Right cardiac atrium (tissue), 5 donors: ENCODE data around the gene C21orf91. TPM values are rescaled to one million over a fixed set of nuclear protein-coding genes. Genes with fewer than 3 reads are reported as not detected.

ENCODE experiments used
- ATAC-seq, 2 donors: fragments of 200-7000 bp; cut with Tn5 transposase; one replicate each; pipeline versions ENCODE4 v1.8.0 to v1.9.1; 2020; ENCODE audit warnings: moderate library complexity in 2 of 2, mild to moderate bottlenecking in 1 of 2
- DNase-seq, 3 donors: peaks; one replicate each; pipeline ENCODE4 v3.0.0-alpha.2; 2020
- H3K27ac ChIP-seq: one replicate; pipeline ENCODE4 v1.5.1; 2013; ENCODE audit warnings: mild to moderate bottlenecking, low read length, control low read depth, moderate library complexity
- H3K27me3 ChIP-seq: one replicate; pipeline ENCODE4 v1.6.1; 2013; ENCODE audit not compliant: control insufficient read depth, insufficient read depth
- H3K4me1 ChIP-seq: one replicate; pipeline ENCODE4 v1.6.1; 2013; ENCODE audit warnings: low read length; ENCODE audit not compliant: control insufficient read depth, insufficient read depth
- H3K4me3 ChIP-seq: one replicate; pipeline ENCODE4 v1.5.1; 2013; ENCODE audit warnings: low read length, control low read depth
- H3K9me3 ChIP-seq: one replicate; pipeline ENCODE4 v1.6.1; 2013; ENCODE audit warnings: low read length; ENCODE audit not compliant: control insufficient read depth
- WGBS: extraction: QIAGEN DNeasy Blood & Tissue Kit; methylation state at CpG from one replicate; pipeline ENCODE4 v1.1.7; 2013; 5-methylcytosine and 5-hydroxymethylcytosine counted together
- intact Hi-C, 4 donors: fragments of 100-400 bp; cut with DNase I; formaldehyde crosslinking; loops; one replicate each; pipeline versions ENCODE4 v1.11.0 to v1.14.0; 2022 to 2023
- polyA plus RNA-seq: library from polyadenylated mRNA; stranded (reverse); fragments of 200-250 nt; gene quantifications from one replicate; pipeline ENCODE4 v1.2.3, GENCODE V29; 2013
- total RNA-seq, 4 donors: library from RNA; stranded (reverse); fragmentation: NEBNext Ultra II Directional; extraction: Animal tissue kit (Norgen Biotek cat#: 25700); gene quantifications; one replicate each; pipeline ENCODE4 v1.2.1, GENCODE V29; 2021
- donor health status: healthy with polysubstance abuse.
- donor health status: DM: no; HTN: yes; CAD: no.
- donor health status: DM: no; HTN: no; CAD: no.
- donor health status: DM: no; HTN: yes; CAD: no; lungs with severe emphysema.
- donor health status: DM: yes; HTN: yes; CAD: no.

The C21orf91 gene
- total and polyA plus RNA-seq, 5 donors = 3.6 to 11.7 (median 9.7) TPM

GRCh38 chr21:17746920-17747319 lies 72.2 kb downstream of the C21orf91 start:
- 60% methylated on average over 2 of the region's 2 CpGs for WGBS
- intact Hi-C loops = no loop called here
- no peak for ATAC-seq

GRCh38 chr21:17745086-17745485 lies 74.1 kb downstream of the C21orf91 start:
- Histone ChIP-seq H3K4me3 (no peak overlapping the region), H3K27me3 (no peaks in the 10 kb centered on the region), H3K9me3 (no peaks in the 10 kb centered on the region), H3K27ac (no peak overlapping the region), H3K4me1 (no peaks in the 10 kb centered on the region)
- intact Hi-C loops = no loop called here
- WGBS = 85% methylated on average over 6 of the region's 6 CpGs
- ATAC-seq (no peak), DNase-seq (no peak)

More at GRCh38 chr21:17746920-17747319, 72.2 kb downstream of the C21orf91 start:
- DNase-seq = no peak
- H3K9me3 ChIP-seq = no peaks in the 10 kb centered on the region
- no peaks in the 10 kb centered on the region for H3K27me3 ChIP-seq
- no peak overlapping the region for H3K4me3 ChIP-seq
- H3K27ac ChIP-seq = no peak overlapping the region
- no peaks in the 10 kb centered on the region for H3K4me1 ChIP-seq

- no peak overlapping the region for H3K27ac ChIP-seq
- ATAC-seq (no peak), DNase-seq (no peak)
- no peaks in the 10 kb centered on the region for H3K4me1 ChIP-seq
- H3K27me3 ChIP-seq = no peaks in the 10 kb centered on the region
- no peaks in the 10 kb centered on the region for H3K9me3 ChIP-seq
- intact Hi-C loops = no loop called here
- WGBS = 82% methylated on average over 2 of the region's 2 CpGs
- no peak overlapping the region for H3K4me3 ChIP-seq
Observed at GRCh38 chr21:17742940-17743592, 76.1 kb downstream of the C21orf91 start.

GRCh38 chr21:17742181-17742580 lies 77.0 kb downstream of the C21orf91 start:
- no peaks in the 10 kb centered on the region for H3K9me3 ChIP-seq
- DNase-seq = no peak
- H3K27me3 ChIP-seq = no peaks in the 10 kb centered on the region
- no peak overlapping the region for H3K4me3 ChIP-seq
- intact Hi-C loops = no loop called here
- H3K4me1 ChIP-seq = no peaks in the 10 kb centered on the region
- ATAC-seq = no peak
- H3K27ac ChIP-seq = no peak overlapping the region

Other genes starting within 250 kb of the C21orf91 start
- 10 to 100 TPM; 21.7 to 25.8 (median 22.9) TPM for gene BTG3, start 206.5 kb downstream of the C21orf91 start, total RNA-seq
- gene BTG3, start 206.5 kb downstream of the C21orf91 start, polyA plus RNA-seq = 33.7 TPM